Activated naive CD4-positive, alpha-beta T cell treated with anti-CD3 and anti-CD28 coated beads, Interleukin-2, amount 50 U/mL, for 72 hours (primary cell): Measurements from ENCODE around the gene RASGEF1B. TPM values are rescaled to one million over a fixed set of nuclear protein-coding genes. Genes with fewer than 3 reads are reported as not detected.
A peak's percentile ranks its signal among the peaks of the same experiment; 100 is the strongest.
"Not testable (repeated sequence)": the region's sequence is repeated elsewhere in the genome, so short reads cannot be mapped to it uniquely, and the experiment has no call there.

Experiments used
- ATAC-seq, 2 donors: fragments of 150-1000 bp; cut with Tn5 transposase; 2 replicates each; pipeline ENCODE4 v1.10.0; 2021; ENCODE audit warnings: mild to moderate bottlenecking in 2 of 2, moderate library complexity in 2 of 2
- DNase-seq, 2 donors: peaks; one replicate each; pipeline ENCODE4 v3.0.0; 2021 to 2022; ENCODE audit warnings: low spot score in 2 of 2
- H3K27ac Mint-ChIP-seq, 2 donors: one replicate each; pipeline ENCODE4 v1.8.0; 2022; ENCODE audit warnings: mild to moderate bottlenecking in 2 of 2, mixed read lengths in 2 of 2
- H3K36me3 Mint-ChIP-seq, 2 donors: one replicate each; pipeline ENCODE4 v1.8.0; 2022; ENCODE audit warnings: mixed read lengths in 2 of 2
- H3K9me3 Mint-ChIP-seq, 2 donors: one replicate each; pipeline ENCODE4 v1.8.0; 2022; ENCODE audit warnings: mixed read lengths in 2 of 2
- total RNA-seq, 2 donors: library from RNA; stranded (reverse); gene quantifications; one replicate each; pipeline ENCODE4 v1.2.3, GENCODE V29; 2022

RASGEF1B gene
- total RNA-seq, 2 donors from 2014 or later = 2.7 to 10.8 TPM

GRCh38 chr4:81504112-81505003 is 32.7 kb upstream of the RASGEF1B start:
- DNase-seq = no peak
- Mint-ChIP-seq H3K36me3 (no peaks in the 10 kb centered on the region), H3K9me3 (no peaks in the 10 kb centered on the region), H3K27ac (peak overlapping the region in 1 of 2 donors; percentile 41)
- no peak for ATAC-seq

- ATAC-seq (no peak), DNase-seq (no peak)
- no peaks in the 10 kb centered on the region for H3K9me3 Mint-ChIP-seq
- no peaks in the 10 kb centered on the region for H3K36me3 Mint-ChIP-seq
- H3K27ac Mint-ChIP-seq = no peak overlapping the region
Measured at GRCh38 chr4:81503586-81503985, 31.9 kb upstream of the RASGEF1B start.

- ATAC-seq (no peak), DNase-seq (no peak)
- Mint-ChIP-seq H3K36me3 (no peaks in the 10 kb centered on the region), H3K9me3 (no peaks in the 10 kb centered on the region), H3K27ac (no peak overlapping the region)
Measured at GRCh38 chr4:81502564-81502963, 30.9 kb upstream of the RASGEF1B start.

GRCh38 chr4:81499840-81500239 is 28.1 kb upstream of the RASGEF1B start:
- ATAC-seq (no peak), DNase-seq (no peak)
- Mint-ChIP-seq H3K9me3 (peaks cover 3 to 9% of the 10 kb centered on the region in 2 donors), H3K36me3 (peaks cover 0 to 11% of the 10 kb centered on the region in 2 donors), H3K27ac (no peak overlapping the region)

- DNase-seq (no peak), ATAC-seq (no peak)
- H3K27ac Mint-ChIP-seq = no peak overlapping the region
- peaks cover 0 to 11% of the 10 kb centered on the region in 2 donors for H3K36me3 Mint-ChIP-seq
- H3K9me3 Mint-ChIP-seq = peaks cover 3 to 9% of the 10 kb centered on the region in 2 donors
Measured at GRCh38 chr4:81498551-81499099, 26.9 kb upstream of the RASGEF1B start.

- Mint-ChIP-seq H3K27ac (no peak overlapping the region), H3K9me3 (peaks cover 3 to 9% of the 10 kb centered on the region in 2 donors), H3K36me3 (peaks cover 0 to 11% of the 10 kb centered on the region in 2 donors)
- DNase-seq (no peak), ATAC-seq (no peak)
Measured at GRCh38 chr4:81498046-81498445, 26.3 kb upstream of the RASGEF1B start.

- ATAC-seq (peak; percentile 49 to 53), DNase-seq (no peak)
- Mint-ChIP-seq H3K9me3 (peaks cover 11 to 19% of the 10 kb centered on the region in 2 donors), H3K36me3 (peaks cover 12 to 27% of the 10 kb centered on the region in 2 donors), H3K27ac (peak overlapping the region in 1 of 2 donors; percentile 32)
Measured at GRCh38 chr4:81495345-81495744, 23.6 kb upstream of the RASGEF1B start.

- H3K27ac Mint-ChIP-seq = peak overlapping the region; percentile 22 to 79
- peak; percentile 63 to 64 for ATAC-seq
Measured at GRCh38 chr4:81494031-81494431, 22.3 kb upstream of the RASGEF1B start.

GRCh38 chr4:81492606-81493230 is 21.0 kb upstream of the RASGEF1B start:
- H3K9me3 Mint-ChIP-seq = peaks cover 22 to 25% of the 10 kb centered on the region in 2 donors
- ATAC-seq = peak in 1 of 2 donors; percentile 44
- peaks cover 24 to 40% of the 10 kb centered on the region in 2 donors for H3K36me3 Mint-ChIP-seq
- H3K27ac Mint-ChIP-seq = peak overlapping the region in 1 of 2 donors; percentile 79
- no peak for DNase-seq

More at GRCh38 chr4:81494031-81494431, 22.3 kb upstream of the RASGEF1B start:
- Mint-ChIP-seq H3K9me3 (peaks cover 16 to 24% of the 10 kb centered on the region in 2 donors), H3K36me3 (peaks cover 17 to 39% of the 10 kb centered on the region in 2 donors)
- DNase-seq = no peak

GRCh38 chr4:81491943-81492342 is 20.2 kb upstream of the RASGEF1B start:
- ATAC-seq (peak; percentile 75 to 79), DNase-seq (no peak)
- H3K9me3 Mint-ChIP-seq = peaks cover 22 to 25% of the 10 kb centered on the region in 2 donors
- H3K27ac Mint-ChIP-seq = peak overlapping the region; percentile 78 to 79
- H3K36me3 Mint-ChIP-seq = peaks cover 24 to 40% of the 10 kb centered on the region in 2 donors

GRCh38 chr4:81490403-81491160 is 18.9 kb upstream of the RASGEF1B start:
- H3K27ac Mint-ChIP-seq = peak overlapping the region in 1 of 2 donors; percentile 79
- peaks cover 22 to 23% of the 10 kb centered on the region in 2 donors for H3K9me3 Mint-ChIP-seq
- DNase-seq (no peak), ATAC-seq (no peak)
- H3K36me3 Mint-ChIP-seq = peaks cover 24 to 36% of the 10 kb centered on the region in 2 donors

GRCh38 chr4:81486502-81486901 is 14.8 kb upstream of the RASGEF1B start:
- peaks cover 17 to 22% of the 10 kb centered on the region in 2 donors for H3K36me3 Mint-ChIP-seq
- H3K27ac Mint-ChIP-seq = no peak overlapping the region
- no peak for ATAC-seq
- DNase-seq = no peak
- H3K9me3 Mint-ChIP-seq = peaks cover 10 to 13% of the 10 kb centered on the region in 2 donors

GRCh38 chr4:81485310-81485980 is 13.7 kb upstream of the RASGEF1B start:
- no peak for ATAC-seq
- H3K36me3 Mint-ChIP-seq = peaks cover 12 to 13% of the 10 kb centered on the region in 2 donors
- no peak overlapping the region for H3K27ac Mint-ChIP-seq
- peaks cover 7 to 10% of the 10 kb centered on the region in 2 donors for H3K9me3 Mint-ChIP-seq
- no peak for DNase-seq

- no peak for ATAC-seq
- DNase-seq = no peak
- no peaks in the 10 kb centered on the region for H3K36me3 Mint-ChIP-seq
- H3K9me3 Mint-ChIP-seq = no peaks in the 10 kb centered on the region
- H3K27ac Mint-ChIP-seq = no peak overlapping the region
Measured at GRCh38 chr4:81482326-81482725, 10.6 kb upstream of the RASGEF1B start.

- DNase-seq (no peak), ATAC-seq (no peak)
- Mint-ChIP-seq H3K9me3 (no peaks in the 10 kb centered on the region), H3K36me3 (no peaks in the 10 kb centered on the region), H3K27ac (no peak overlapping the region)
Measured at GRCh38 chr4:81481151-81481550, 9.4 kb upstream of the RASGEF1B start.

GRCh38 chr4:81479573-81479972 is 7.9 kb upstream of the RASGEF1B start:
- not testable (repeated sequence) for H3K27ac Mint-ChIP-seq, ATAC-seq, DNase-seq, H3K9me3 Mint-ChIP-seq, H3K36me3 Mint-ChIP-seq
